OCI-LY1 (cell line): ENCODE measurements around the gene CCR2.

Experiments used
- H2AFZ ChIP-seq: fragments of 200-600 bp; sonication (generic), shearing (Covaris generic); 2 replicates; pipeline ENCODE4 v1.6.0; 2014; ENCODE audit warnings: antibody characterized with exemption, mild to moderate bottlenecking, low read length
- H3F3A ChIP-seq: fragments of 200-600 bp; sonication (generic), shearing (Covaris generic); 2 replicates; pipeline ENCODE4 v1.6.0; 2014; ENCODE audit warnings: mild to moderate bottlenecking, antibody characterized with exemption, low read length, moderate library complexity; ENCODE audit not compliant: insufficient read depth
- H3K27ac ChIP-seq: fragments of 200-600 bp; sonication (generic); 2 replicates; pipeline ENCODE4 v1.5.1; 2014; ENCODE audit warnings: low read length, mixed run types, mild to moderate bottlenecking, low read depth; ENCODE audit not compliant: poor library complexity, severe bottlenecking
- H3K27me3 ChIP-seq: fragments of 200-600 bp; sonication (generic); 2 replicates; pipeline ENCODE4 v1.6.0; 2014; ENCODE audit warnings: antibody characterized with exemption, mild to moderate bottlenecking, low read length, moderate library complexity; ENCODE audit not compliant: insufficient read depth
- H3K36me3 ChIP-seq: fragments of 200-600 bp; sonication (generic); 2 replicates; pipeline ENCODE4 v1.6.1; 2014; ENCODE audit warnings: mild to moderate bottlenecking, antibody characterized with exemption, low read length, moderate library complexity, mixed read lengths; ENCODE audit not compliant: insufficient read depth
- H3K4me1 ChIP-seq: fragments of 200-600 bp; sonication (generic); 2 replicates; pipeline ENCODE4 v1.5.1; 2014; ENCODE audit warnings: mild to moderate bottlenecking, low read length, moderate library complexity; ENCODE audit not compliant: insufficient read depth, severe bottlenecking
- H3K4me2 ChIP-seq: fragments of 200-600 bp; sonication (generic), shearing (Covaris generic); 2 replicates; pipeline ENCODE4 v1.6.1; 2014; ENCODE audit warnings: low read length
- H3K4me3 ChIP-seq: fragments of 200-600 bp; sonication (generic); 2 replicates; pipeline ENCODE4 v1.5.1; 2014; ENCODE audit warnings: low read length, low read depth, mild to moderate bottlenecking, mixed read lengths; ENCODE audit not compliant: poor library complexity, severe bottlenecking
- H3K79me2 ChIP-seq: fragments of 200-600 bp; shearing (Covaris generic); 2 replicates; pipeline ENCODE4 v1.6.1; 2016; ENCODE audit warnings: mixed run types, low read length, mixed read lengths; ENCODE audit not compliant: insufficient read depth
- H3K9ac ChIP-seq: fragments of 200-600 bp; sonication (generic), shearing (Covaris generic); 2 replicates; pipeline ENCODE4 v1.6.1; 2014; ENCODE audit warnings: mild to moderate bottlenecking, low read length, mixed read lengths
- H3K9me2 ChIP-seq: fragments of 200-600 bp; sonication (generic), shearing (Covaris generic); 2 replicates; pipeline ENCODE4 v1.6.1; 2014; ENCODE audit warnings: low read depth, mild to moderate bottlenecking, low read length, mixed read lengths
- H3K9me3 ChIP-seq: fragments of 200-600 bp; shearing (Covaris generic); 2 replicates; pipeline ENCODE4 v1.6.1; 2014; ENCODE audit warnings: low read length, mixed read lengths
- H4K20me1 ChIP-seq: fragments of 200-600 bp; sonication (generic), shearing (Covaris generic); 2 replicates; pipeline ENCODE4 v1.6.0; 2016; ENCODE audit warnings: mild to moderate bottlenecking, low read length; ENCODE audit not compliant: insufficient read depth
- EZH2 ChIP-seq: fragments of 200-600 bp; sonication (generic), shearing (Covaris generic); IDR thresholded peaks from 2 replicates; pipeline ENCODE4 v1.8.0; 2017; ENCODE audit warnings: borderline replicate concordance, mixed run types, mild to moderate bottlenecking, antibody characterized with exemption, low read length, moderate library complexity, mixed read lengths
- TF ChIP-seq, protein P1 (sequence below): fragments of 200-600 bp; sonication (generic), shearing (Covaris generic); IDR thresholded peaks from 2 replicates; pipeline ENCODE4 v1.5.1; 2017; ENCODE audit warnings: mild to moderate bottlenecking, antibody characterized with exemption, low read length, moderate library complexity, mixed read lengths

CCR2 gene

DNA sequence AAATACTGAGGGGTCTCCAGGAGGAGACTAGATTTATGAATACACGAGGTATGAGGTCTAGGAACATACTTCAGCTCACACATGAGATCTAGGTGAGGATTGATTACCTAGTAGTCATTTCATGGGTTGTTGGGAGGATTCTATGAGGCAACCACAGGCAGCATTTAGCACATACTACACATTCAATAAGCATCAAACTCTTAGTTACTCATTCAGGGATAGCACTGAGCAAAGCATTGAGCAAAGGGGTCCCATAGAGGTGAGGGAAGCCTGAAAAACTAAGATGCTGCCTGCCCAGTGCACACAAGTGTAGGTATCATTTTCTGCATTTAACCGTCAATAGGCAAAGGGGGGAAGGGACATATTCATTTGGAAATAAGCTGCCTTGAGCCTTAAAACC is 21.3 kb downstream of the CCR2 start:
- Histone ChIP-seq H3K4me2 (no peak overlapping the region), H2AFZ (no peak overlapping the region), H3K27me3 (peaks cover 5% of the 10 kb centered on the region), H3K79me2 (no peaks in the 10 kb centered on the region), H4K20me1 (no peaks in the 10 kb centered on the region), H3K4me1 (no peaks in the 10 kb centered on the region), H3K36me3 (no peaks in the 10 kb centered on the region), H3F3A (no peaks in the 10 kb centered on the region), H3K9ac (no peak overlapping the region), H3K9me3 (no peaks in the 10 kb centered on the region), H3K9me2 (no peaks in the 10 kb centered on the region), H3K4me3 (no peak overlapping the region), H3K27ac (no peak overlapping the region)
- TF ChIP-seq, protein P1, sequence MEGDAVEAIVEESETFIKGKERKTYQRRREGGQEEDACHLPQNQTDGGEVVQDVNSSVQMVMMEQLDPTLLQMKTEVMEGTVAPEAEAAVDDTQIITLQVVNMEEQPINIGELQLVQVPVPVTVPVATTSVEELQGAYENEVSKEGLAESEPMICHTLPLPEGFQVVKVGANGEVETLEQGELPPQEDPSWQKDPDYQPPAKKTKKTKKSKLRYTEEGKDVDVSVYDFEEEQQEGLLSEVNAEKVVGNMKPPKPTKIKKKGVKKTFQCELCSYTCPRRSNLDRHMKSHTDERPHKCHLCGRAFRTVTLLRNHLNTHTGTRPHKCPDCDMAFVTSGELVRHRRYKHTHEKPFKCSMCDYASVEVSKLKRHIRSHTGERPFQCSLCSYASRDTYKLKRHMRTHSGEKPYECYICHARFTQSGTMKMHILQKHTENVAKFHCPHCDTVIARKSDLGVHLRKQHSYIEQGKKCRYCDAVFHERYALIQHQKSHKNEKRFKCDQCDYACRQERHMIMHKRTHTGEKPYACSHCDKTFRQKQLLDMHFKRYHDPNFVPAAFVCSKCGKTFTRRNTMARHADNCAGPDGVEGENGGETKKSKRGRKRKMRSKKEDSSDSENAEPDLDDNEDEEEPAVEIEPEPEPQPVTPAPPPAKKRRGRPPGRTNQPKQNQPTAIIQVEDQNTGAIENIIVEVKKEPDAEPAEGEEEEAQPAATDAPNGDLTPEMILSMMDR, result no peak
- TF ChIP-seq EZH2, result no peak

DNA sequence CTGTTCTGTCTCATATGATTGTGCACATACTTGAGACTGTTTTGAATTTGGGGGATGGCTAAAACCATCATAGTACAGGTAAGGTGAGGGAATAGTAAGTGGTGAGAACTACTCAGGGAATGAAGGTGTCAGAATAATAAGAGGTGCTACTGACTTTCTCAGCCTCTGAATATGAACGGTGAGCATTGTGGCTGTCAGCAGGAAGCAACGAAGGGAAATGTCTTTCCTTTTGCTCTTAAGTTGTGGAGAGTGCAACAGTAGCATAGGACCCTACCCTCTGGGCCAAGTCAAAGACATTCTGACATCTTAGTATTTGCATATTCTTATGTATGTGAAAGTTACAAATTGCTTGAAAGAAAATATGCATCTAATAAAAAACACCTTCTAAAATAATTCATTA is 21.9 kb downstream of the CCR2 start:
- H3F3A ChIP-seq, result no peaks in the 10 kb centered on the region
- no peaks in the 10 kb centered on the region for H4K20me1 ChIP-seq
- no peak overlapping the region for H3K27ac ChIP-seq
- TF ChIP-seq, protein P1, result no peak
- TF ChIP-seq EZH2, result no peak
- H3K9me3 ChIP-seq, result no peaks in the 10 kb centered on the region
- no peak overlapping the region for H3K4me3 ChIP-seq
- H3K27me3 ChIP-seq, result peaks cover 5% of the 10 kb centered on the region; the same call in 1 of the 2 replicates
- H3K79me2 ChIP-seq, result no peaks in the 10 kb centered on the region
- no peak overlapping the region for H3K4me2 ChIP-seq
- no peak overlapping the region for H2AFZ ChIP-seq
- no peaks in the 10 kb centered on the region for H3K9me2 ChIP-seq
- no peaks in the 10 kb centered on the region for H3K4me1 ChIP-seq
- no peaks in the 10 kb centered on the region for H3K36me3 ChIP-seq
- no peak overlapping the region for H3K9ac ChIP-seq

DNA sequence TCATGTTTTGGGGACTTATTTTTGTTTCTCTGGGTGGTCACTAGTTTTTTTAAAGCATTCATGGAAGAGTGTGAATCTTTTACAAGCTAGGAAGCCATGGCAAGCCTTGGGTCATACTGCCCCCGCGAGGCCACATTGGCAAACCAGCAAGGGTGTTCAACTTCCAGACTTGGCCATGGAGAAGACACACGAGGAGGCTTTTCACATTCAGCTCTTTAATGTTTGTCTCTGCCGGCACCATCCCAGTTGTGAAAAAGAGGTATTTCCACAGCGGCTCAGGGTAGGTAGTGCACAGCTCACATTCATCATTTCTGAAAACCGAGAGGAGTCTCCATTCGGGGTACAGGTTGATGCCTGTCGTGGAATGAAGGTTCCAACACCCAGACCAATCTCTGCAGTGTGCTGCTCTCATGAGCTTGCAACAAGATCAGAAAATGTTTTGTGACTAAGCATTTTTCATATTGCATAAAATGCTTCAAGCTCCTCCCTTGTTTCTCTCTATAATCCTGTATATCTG is 24.6 kb downstream of the CCR2 start:
- Histone ChIP-seq H3K4me2 (no peak overlapping the region), H3K9ac (no peak overlapping the region), H2AFZ (no peak overlapping the region), H3F3A (no peaks in the 10 kb centered on the region), H3K27me3 (0 out of 2 replicates have a peak, but pooled peaks cover 5% of the 10 kb centered on the region), H3K9me3 (no peaks in the 10 kb centered on the region), H3K27ac (no peak overlapping the region), H3K9me2 (no peaks in the 10 kb centered on the region), H3K4me3 (no peak overlapping the region), H3K36me3 (no peaks in the 10 kb centered on the region), H4K20me1 (no peaks in the 10 kb centered on the region), H3K4me1 (no peaks in the 10 kb centered on the region), H3K79me2 (no peaks in the 10 kb centered on the region)
- no peak for TF ChIP-seq EZH2
- TF ChIP-seq, protein P1, result peak; percentile 81
